Activated T-cell treated with anti-CD3 and anti-CD28 coated beads for 4 hours (primary cell): ENCODE results near the gene CACNA2D2.

Experiments
- DNase-seq: peaks from one replicate; pipeline ENCODE4 v3.0.0-alpha.2; 2020

Gene CACNA2D2

DNA sequence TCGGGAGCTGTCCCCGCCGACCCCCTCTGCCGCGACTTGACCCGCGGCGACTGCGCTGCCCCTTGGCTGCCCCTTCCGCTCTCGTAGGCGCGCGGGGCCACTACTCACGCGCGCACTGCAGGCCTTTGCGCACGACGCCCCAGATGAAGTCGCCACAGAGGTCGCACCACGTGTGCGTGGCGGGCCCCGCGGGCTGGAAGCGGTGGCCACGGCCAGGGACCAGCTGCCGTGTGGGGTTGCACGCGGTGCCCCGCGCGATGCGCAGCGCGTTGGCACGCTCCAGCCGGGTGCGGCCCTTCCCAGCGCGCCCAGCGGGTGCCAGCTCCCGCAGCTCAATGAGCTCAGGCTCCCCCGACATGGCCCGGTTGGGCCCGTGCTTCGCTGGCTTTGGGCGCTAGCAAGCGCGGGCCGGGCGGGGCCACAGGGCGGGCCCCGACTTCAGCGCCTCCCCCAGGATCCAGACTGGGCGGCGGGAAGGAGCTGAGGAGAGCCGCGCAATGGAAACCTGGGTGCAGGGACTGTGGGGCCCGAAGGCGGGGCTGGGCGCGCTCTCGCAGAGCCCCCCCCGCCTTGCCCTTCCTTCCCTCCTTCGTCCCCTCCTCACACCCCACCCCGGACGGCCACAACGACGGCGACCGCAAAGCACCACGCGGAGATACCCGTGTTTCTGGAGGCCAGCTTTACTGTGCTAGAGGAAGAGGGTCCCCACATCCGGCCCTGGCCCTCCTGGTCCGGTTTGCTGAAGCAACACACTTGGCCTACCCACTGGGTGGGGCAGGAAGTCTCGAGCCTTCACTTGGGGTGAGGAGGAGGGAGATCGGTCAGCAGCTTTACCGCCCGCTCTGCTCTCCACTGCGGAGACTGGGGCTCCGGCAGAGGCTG is 162.7 kb downstream of the CACNA2D2 start, which contains the start of gene RASSF1:
Gene RASSF1, minus strand, starts transcription at position 389 of the 882 bp plus-strand sequence. Its CDS starts 31 bp downstream, at position 358.
- peak; percentile 46 for DNase-seq

DNA sequence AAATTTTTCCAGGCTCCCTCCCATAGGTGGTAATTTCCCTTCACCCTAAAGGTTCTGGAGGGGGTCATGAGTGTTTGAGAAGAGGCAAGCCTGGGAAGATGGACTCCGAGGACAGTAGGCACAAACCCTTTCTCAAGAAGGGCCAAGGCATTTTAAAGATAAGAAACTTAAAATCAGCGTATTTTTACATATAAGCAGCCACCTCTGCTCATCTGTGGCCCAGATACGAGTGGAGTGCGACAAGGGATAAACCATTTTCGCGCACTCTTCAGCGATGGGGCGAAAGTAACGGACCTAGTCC is 163.3 kb downstream of the CACNA2D2 start:
- no peak for DNase-seq

DNA sequence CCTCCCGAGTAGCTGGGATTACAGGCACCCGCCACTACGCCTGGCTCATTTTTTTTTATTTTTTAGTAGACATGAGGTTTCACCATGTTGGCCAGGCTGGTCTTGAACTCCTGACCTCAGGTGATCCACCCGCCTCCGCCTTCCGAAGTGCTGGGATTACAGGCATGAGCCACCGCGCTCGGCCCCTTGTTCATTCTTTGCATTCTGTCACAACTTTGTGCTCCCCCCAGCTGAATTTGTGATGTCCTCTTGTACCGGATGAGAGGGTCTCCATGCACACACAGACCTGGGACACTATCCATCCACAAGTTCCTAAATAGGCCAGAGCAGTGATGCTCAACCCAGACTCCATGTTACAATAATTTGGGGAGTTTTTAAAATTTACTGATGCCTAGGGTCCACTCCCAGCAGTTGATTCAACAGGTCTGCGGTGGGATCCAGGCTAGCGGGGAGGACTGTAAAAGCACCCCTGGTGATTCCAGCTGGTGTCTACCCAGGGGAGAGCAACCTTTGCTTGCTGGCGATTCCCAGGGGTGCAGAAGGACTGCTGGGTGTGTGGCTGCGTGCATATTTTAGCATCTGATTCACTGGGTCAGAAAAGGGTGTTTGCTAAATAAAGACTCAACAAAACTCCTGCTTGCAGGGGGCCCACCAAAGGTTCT is 163.8 kb downstream of the CACNA2D2 start:
- no peak for DNase-seq

DNA sequence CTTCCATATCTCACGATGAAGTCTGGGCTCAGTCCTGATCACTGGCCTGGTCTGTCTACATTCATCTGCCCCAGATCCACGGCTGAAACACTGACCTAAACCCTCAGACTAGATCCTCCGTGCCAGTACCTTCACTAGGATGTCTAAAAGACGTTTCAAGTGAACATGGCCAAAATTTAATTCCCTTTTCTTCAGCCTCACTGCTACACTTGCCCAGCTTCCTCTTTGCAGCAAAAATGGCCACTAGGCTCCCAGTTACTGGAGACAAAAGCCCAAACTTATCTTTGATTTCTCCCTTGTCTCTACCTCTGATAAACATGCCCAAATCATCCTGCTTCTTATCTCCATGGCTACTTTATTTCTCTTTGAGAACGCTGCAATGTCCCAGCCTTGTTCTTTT is 164.5 kb downstream of the CACNA2D2 start:
- DNase-seq: no peak

DNA sequence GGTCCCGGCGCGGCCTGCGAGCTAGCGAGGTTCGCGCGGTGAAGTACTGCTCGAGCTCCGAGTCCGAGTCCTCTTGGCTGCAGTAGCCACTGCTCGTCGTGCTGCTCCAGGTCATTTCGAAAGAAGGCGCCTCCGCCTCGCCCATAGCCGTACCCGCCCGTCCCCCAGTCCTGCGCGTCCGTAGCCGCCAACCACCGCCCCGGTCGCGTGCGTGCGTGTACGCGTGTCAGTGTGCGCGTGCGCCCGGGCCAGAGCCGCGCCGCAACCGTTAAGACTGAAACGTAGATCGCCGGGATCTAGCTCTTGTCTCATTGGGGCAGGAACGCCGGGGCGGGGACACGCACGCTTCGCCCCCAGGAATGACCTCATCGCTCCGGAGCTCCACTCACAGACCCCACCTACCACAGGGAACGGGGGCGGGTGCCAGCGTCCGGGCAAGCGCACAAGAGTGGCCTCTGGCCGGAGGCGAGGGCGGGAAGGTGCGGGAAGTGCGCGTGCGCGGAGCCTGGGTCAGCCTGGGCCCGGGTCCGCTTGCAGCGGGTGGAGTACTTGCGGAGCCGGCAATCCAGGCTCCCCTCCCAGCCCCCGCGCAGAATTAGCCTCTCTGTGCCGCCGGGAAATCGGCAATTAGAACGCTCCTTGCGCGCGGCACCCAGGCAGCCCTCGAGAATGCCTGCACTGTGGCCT is 166.1 kb downstream of the CACNA2D2 start:
- peak; percentile 87 for DNase-seq

DNA sequence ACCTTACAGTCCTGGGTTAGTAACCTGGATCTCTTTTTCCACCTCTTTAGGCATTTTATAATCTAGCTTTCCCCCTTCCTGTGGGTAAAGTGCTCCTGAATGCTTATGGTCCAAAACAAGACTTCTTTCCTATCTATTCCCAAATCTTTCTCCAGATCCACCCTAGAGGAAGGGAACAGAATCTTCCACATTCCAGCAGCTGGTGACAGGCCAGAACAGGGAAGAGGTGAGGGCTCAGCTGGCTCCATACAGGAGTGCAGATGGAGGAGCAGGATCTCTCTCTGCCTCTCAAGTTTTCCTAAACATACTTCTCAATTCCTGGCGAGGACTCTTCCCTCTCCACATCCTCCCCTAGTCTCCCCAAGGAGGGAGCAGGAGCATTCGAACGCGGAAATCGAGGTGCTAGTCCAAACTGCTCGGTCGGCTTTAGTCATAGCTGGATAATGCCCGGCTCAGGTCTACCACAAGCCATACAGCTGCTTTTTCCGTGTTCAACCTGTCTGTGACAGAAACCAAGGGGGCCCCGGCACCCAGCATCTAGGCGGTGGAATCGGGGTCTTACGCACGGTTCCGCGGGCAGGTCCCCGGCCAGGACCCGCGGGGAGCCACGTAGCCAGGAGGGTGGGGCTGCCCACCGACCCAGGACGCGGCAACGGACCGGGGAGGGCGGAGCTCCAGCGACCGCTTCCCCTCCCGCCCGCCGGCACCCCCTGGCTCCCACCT is 166.8 kb downstream of the CACNA2D2 start:
- DNase-seq: peak; percentile 32

DNA sequence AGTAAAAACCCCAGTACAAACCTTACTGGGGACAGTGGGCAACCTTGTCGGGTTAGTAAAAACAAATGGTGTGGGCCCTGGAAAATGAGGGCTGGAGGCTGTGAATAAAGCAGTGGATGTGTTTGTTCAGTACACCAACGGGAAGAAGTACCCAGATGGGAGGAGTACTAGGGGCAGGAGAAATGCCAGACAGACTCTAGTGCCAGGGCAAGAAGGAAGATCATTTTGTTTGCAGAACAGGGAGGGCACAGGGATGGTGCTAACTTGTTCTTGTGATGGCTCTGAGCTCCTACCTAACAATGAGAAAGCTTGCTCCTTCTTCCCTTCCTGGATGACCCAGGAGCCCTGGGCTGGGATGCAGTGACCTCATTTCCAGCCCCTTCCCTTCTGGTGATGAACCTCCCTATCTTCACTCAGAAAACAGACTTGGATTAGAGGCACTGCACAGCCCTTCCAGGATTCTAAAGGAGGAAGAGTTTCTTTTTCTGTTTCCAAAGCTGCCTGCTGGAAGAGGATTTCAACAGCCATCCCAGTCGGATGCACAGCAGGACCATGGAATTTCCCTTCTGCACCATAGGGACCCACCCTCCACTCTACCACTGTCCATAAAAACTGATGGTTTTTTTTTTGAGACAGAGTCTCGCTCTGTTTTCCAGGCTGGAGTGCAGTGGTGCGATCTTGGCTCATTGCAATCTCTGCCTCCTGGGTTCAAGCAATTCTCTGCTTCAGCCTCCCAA is 168.9 kb downstream of the CACNA2D2 start:
- DNase-seq: no peak

DNA sequence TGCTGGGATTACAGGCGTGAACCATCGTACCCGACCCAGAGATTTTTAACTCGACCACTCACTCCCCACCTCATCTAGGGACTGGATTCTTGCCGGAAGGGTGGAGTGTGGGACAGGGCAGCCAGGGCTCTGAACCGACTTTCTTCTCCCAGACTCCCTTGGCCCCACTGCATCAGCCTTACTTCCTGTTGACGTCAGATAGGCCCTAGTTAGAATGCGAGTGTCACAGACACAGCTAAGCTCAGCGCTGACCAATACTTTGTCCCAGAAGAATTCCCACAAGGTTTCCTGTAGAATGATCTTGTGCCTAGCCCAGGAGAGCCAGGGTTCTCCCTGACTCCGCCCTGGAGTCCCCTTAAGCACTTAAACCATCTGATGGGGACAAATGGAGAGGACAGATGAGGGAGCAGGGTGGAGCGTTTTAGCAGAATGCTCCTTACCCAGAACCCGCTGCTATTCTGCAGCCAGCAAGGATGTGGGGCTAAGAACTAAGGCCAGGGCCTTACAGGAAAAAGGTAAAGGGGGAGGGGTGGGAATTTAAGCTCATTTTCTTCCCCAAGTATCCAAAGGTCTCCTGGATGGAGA is 169.6 kb downstream of the CACNA2D2 start:
- no peak for DNase-seq

DNA sequence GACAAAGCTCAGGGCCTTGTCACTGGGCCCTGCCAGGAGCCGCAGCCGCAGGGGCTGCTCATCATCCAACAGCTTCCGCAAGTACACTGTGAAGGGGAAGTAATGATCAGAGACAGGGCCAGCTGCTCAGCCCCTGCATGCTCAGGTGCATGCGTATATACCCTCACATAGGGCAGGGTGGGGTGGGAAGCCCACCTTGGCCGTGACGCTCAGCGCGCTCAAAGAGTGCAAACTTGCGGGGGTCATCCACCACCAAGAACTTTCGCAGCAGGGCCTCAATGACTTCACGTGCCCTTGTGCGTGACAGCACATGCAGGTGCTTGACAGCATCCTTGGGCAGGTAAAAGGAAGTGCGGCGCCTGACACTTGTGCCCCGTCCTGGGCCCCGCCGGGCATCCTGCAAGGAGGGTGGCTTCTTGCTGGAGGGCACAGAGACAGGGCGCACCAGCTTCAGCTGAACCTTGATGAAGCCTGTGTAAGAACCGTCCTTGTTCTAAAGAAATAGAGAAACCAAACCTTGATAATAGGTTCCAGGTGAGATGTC is 172.0 kb downstream of the CACNA2D2 start:
- DNase-seq: no peak

DNA sequence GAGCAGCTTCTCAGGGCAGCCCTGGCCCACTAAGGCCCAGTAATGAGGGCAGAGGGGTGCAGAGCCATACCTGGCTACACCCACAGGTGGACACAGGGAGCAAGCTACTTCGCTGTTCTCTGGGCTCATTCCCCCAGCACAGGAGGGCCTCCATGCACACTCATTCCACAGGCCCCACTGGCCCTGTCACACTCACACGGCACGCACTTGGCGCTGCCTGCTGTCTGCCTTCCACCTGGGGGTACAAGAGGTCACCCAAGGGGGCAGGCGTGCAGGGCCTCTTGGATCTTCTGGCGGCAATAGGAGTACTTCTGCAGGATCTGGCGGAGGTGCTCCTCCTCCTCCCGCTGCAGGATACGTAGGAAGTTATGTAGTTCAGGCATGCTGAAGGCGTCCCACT is 173.1 kb downstream of the CACNA2D2 start:
- DNase-seq: no peak

DNA sequence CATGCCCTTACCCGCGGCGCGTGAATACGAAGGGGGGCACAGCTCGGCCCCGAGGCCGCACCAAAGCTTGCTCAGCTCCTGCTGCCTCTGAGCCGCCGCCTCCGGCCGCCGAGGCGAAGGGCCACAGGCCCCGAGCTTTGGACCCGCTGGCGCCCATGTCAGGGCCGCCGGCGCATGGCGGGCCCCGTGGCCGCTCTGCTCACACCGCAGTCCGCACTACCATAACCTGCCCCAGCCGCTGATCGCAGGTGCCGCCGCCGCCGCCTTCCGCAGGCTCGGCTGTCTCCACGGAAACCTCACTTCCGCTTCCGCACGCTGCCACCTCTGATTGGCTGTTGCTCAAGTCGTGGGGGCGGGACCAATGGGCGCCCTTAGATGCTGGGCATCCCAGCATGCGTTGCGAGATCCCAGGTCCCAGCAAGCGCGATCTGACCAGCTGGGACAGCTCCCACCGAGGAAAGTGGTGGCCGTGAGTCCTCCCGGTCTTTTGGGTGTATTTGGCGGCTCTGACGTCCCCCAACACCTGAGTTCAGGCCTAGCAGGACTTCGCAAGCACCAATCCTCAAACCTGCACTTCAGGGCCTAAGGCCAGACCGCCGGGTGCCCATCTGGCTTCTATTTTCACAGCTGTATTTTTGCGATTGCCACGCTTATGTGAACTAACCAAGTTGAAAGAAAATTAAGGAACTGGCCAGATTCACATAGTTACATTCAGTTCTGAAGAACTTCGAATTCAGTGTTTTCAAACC is 175.3 kb downstream of the CACNA2D2 start, which contains the start of gene TUSC2:
Gene TUSC2, minus strand, starts transcription at position 281 of the 749 bp plus-strand sequence. Its CDS starts 124 bp downstream, at position 157.
- DNase-seq: peak; percentile 93

DNA sequence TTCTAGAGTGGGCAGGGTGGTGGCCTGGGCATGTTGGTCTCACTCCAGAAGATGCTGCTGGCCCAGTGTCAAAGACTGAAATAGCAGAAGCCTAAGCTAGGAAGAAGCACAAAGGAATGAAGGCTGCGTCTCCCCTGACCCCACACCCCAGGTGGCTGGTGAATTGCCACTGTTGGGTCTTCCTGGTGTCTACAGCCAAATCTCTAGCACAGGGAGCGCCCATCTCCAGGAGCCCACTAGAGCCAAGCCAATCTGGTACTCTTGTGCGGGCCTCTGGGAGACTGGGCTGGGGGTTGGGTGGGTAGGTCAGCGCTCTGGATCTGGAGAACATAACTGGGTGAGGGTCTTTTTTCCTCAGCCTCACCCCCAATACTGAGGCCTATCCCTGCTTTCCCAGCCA is 176.3 kb downstream of the CACNA2D2 start:
- DNase-seq: no peak

DNA sequence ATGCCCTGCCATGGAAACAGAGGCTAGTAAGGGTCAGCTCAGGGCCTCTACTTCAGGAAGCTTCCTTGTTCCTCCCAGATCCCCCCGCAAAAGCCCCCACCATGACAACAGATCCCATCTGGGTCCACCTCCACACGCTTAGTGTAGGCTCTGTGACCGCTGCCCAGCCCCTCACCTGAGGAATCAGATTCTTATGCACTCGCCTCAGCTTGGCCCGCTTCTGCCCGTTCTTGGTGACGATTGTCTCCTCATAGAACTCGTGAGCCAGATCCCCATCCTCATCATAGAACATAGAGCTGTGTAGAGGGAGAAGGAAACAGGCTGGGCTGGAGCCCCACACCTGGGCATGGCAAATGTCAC is 177.3 kb downstream of the CACNA2D2 start:
- DNase-seq: no peak

DNA sequence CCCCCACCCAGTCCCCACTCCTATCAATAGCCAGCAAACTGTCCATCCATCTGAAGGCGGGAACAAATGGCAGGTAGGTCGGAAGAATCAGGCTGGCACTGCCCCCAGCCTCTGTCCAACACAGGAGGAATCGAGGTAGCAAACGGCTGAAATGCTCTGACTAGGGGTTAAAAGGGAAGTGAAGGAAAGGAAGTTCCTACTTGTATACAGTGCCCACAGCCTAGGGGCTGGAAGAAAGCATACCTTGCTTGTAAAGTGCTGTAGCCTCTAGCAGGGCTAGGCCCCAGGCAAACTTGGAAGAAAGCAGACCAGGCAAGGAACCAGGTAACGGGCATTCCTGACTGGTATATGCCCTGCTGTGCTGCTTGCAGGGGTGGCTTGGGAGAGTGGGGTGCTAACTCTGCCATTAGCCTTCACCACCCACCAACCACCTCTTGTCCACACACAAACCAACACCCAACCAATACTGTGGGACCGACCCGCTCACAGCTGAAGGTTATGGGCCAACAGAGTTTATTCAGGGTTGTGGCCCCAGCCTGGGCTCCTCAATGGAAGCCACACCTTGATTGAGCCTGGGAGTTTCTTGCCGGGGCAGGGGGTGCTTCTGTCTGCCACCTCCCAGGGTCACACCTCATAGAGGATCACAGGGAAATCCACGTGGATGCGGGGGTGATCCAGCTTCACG is 177.8 kb downstream of the CACNA2D2 start:
- DNase-seq: no peak

DNA sequence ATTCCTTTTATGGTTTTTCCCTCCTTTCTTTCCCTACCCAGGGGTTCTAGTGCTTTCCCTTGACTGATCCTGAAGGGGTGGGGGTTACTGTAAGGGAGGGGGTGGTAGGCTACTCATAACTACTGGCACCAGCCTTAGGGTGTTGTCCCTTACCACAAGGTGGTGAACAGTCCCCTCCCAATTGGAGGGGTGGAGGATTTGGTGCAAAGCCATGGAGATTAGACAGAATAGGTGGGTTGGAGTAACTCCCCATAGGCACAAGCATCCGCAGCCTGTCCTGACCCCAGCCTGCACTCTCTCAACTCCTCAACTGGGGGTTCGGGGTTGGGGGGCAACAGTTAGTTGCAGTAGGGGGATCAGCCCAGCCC is 178.3 kb downstream of the CACNA2D2 start:
- DNase-seq: no peak

DNA sequence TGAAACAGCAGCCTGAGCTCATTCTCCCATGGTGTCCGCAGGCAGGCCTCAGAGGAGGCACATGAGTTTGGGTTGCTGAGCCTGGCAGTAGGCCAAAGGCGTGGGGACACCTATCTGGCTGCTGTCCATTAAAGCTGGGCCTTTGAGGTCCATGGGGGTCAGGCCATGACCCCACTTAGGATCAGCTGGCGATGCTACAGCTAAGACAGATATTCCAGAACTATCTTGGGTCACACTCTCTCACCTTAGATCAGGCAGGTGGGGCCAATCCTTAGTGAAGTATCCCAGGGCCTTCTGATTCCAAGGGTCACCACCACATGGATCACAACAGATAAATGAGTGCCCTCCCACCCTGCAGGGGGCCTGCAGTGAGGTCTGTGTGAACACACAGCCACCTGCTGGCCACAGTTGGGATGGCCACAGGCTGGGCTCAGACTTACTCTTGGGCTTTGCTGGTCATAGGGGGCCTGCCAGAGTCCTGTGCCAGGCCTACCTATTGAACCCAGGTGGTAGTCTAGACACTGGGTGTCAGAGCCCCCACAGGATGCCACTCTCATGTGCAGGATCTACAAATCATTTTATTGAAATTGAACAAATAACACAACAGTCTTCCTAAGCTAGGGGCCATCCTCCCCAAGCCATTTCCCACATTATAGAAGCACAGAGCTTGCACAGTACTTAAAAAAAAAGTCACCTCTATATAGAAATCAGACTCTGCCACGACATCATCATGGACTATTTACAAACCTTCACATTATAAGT is 178.9 kb downstream of the CACNA2D2 start:
- peak; percentile 44 for DNase-seq

DNA sequence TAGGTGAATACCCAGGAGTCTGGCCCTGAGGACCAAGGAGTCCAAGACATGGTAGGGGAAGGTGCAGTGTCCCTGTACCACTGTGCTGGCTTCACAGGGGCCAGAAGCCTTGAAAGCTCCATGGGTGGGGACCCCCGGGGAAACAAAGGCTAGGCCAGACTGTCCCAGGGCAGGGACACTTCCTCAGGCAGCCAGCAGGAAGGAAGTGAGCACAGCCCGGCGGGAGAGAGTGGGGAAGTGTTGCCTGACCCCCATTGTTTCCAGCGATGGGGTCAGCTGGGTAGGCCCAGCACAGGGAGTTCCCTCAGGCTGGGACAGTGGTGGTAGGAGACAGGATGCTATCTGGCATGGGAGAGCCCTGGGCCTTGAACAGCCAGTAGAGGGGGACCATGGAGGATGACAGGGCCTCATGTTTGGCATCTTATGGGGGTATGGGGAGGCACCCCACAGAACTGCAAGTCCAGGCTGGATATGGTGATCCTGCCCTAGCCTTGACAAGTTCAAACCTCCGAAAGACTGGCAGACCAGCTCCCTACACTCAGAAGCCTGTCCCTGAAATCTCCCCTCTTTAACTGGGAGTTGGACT is 179.7 kb downstream of the CACNA2D2 start:
- DNase-seq: no peak

DNA sequence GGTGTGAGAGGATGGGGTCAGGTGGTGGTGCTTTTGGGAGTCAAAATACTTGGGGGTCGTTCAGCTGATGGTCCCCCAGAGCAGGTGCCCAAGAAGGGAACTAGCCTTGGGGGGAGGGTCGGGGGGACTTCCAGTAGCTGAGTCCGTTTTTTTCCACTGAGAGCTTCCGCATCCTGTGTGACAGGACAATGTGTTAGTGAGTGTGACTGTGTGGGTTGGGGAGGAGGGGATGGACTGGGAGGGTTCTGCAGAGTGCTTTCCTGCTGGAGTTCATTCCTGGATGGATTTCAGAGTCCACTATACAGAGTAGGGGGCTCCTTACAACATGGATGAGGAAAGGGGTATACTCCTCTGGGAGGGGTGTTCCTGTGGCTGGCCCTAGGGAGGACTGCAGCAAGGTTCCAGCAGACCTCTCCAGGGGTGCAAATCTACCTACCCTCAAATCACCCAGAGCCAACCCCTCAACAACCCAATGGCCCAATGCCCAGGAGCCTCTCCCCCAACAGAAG is 180.3 kb downstream of the CACNA2D2 start:
- no peak for DNase-seq
